Middle frontal gyrus (tissue), 1 donor: ENCODE data around the gene DNAH7.
A peak's percentile ranks its signal among the peaks of the same experiment; 100 is the strongest.
"Not testable (repeated sequence)": the region's sequence is repeated elsewhere in the genome, so short reads cannot be mapped to it uniquely, and the experiment has no call there.

Experiments
- DNase-seq: peaks from one replicate; pipeline ENCODE4 v3.0.0-alpha.2; 2015; ENCODE audit warnings: low spot score; ENCODE audit errors: extremely low spot score

Gene DNAH7

DNA sequence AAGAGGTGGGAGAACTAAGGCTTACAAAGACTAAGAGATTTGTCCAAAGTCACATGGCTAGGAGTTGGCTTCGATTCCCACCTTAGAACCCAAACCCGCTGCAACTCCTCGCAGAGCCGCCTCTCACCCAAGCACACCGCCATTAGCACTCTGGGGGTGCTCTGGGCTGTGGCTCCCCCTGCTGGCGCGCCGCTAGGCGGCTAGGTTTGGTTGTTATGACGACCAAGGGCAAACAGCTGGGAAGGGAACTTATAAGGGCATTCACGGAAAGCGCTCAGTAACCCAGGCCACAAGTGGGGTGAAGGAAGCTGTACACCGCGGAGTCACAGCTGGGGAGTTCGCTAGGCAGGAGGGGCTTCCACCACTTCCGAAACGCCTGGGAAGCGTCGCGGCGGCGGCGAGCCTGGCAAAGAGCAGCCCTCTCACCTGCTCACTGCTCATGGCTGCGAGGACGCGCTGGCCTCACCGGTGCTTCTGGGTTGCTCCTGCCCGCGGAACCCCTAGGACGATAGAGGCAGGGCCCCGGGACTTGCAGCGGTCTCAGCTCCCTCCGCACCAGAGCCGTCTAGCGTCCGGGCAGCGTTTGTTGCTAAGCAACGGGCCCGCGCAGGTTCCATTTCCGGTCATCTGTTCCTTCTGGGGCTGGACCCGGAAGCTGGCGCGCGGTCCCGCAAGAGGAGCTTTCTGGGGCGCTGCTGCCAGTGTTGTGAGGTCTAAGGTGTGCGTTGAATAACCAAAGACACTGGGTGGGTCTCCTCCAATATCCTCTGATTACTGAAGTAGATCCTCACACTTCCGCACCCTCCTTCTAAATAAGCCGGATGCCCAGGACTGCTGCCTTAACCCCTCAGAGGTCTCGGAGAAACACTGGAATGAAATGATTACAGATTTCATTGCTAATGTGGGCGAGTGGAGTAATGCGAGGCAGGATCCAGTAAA is at the start of gene DNAH7:
Gene DNAH7 (minus strand): TSS at position 567 of the 939 bp plus-strand sequence. CDS start 126 bp downstream, at position 441.
- DNase-seq = peak; percentile 84

DNA sequence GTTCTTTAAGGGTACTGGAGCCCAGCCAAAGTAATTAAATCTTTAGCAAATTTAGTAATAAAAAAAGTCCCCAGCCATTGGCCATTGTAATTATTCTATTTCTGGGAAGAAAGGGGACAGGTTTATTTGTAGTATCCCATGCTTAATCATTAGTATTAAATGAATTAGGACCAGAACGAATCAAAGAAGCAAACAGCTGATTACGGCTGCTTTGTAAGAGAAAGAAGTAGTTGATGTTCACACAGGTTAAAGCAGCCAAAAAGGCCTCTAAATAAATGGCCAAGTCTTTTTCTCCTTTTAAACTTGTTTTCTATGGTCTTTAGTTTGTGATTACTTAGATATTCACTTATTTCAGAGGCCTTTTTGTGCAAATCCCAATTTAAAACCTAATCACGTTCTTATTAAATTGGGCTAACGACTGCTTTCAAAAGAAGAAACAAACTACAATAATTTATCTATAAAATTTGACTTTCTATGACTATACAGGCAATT is 48.6 kb upstream of the DNAH7 start:
- DNase-seq = no peak

DNA sequence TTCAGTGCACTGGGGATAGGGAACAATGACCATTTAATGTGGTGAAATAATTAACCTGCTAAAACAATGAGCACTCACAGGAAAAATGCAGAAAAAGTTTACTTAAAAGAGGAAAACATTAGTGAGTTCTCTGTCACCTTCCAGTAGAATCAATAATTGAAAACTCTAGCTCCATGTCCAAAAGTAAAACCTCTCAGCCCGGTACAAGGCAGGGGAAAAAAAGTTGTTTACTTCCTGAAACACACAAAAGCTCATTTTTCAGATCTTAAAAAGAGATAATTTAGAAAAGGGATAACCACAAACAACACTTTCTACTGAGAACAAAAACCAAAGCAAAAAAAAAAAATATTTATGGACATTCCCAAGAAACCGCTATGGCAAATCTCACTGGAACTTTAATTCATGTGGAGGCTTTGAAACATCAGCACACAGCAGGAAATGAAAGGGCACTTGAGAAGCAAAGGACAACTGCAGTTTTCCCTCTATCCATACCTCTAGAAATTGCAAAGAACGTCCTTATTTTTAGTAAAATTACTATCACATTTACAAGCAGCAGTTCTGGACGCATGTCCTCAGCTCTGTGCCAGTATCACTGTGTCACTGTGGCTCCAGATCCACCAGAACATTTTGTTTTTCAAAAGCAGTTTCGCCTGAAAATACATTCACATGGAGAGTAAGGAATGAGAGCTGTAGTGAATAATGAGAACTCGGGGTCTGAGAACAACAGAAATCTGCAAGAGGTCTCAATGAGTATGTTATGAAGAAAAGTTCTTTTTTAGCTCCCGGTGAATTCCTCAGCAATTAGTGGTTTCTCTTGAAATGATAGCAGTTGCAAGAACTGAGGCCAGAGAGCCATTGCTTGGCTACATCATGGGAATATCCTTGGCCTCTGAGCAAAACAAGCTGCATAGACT is 44.7 kb upstream of the DNAH7 start:
- DNase-seq = peak; percentile 33

DNA sequence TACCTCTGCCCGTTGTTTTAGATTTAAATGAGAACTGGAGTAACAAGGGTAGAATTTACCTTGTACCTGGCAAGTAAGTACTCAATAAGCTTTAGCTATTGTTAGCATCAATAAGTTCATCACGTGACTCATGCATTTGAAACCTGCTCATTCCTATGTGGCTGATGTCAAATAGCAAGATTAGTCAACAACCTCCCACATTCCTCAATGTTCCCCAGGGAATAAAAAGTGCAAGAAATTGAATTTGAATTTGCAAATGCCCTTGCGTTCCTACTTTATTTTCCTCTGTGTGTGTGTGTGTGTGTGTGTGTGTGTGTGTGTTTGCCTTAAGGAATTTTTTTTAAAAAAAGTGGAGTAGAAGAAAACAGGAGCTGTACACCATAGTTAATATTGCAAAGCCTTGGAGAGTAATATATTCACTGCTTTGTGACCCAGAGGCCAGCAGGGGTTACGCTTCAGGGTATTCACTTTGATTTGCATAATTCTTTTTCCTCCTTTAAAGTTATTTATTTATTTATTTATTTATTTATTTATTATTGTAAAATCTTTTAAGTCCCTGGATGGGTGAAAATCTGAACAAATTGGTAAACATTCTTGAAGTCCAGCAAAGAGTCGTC is 43.9 kb upstream of the DNAH7 start:
- DNase-seq = no peak

DNA sequence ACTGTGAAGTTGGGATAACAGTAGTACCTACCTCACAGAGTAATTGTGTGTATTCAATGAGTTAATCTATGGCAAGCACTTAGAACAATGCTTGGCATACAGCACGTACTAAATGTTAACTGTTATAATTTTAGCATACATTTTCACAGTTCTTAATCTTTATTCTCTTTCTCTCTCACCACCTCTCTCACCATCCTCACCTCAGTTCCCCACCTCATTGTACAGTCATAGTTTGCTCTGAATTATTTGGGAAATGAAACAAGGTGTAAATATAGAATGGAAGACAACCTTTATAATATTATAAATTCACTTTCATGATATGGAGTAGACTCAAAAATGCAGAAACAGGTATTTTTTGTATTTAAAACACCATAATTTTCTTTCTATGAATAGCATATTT is 40.0 kb upstream of the DNAH7 start:
- no peak for DNase-seq

DNA sequence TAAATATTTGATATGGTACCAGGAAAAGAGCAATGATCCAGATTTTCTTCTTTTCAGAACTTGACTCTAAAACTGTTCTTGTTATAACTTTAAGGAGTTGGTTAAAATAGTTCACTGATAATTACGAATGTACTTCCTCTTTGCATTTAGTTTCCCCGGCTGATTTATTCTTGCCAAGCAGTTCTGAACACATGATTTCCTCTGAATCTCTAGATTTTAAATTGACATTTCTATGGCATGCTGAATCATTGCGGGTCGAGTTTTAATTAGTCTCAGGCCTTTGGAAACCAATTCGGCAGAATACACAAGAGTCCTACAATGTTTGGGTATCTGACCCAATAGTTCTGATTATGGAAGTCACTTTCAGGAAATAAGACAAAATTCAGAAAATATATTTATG is 37.3 kb upstream of the DNAH7 start:
- no peak for DNase-seq

DNA sequence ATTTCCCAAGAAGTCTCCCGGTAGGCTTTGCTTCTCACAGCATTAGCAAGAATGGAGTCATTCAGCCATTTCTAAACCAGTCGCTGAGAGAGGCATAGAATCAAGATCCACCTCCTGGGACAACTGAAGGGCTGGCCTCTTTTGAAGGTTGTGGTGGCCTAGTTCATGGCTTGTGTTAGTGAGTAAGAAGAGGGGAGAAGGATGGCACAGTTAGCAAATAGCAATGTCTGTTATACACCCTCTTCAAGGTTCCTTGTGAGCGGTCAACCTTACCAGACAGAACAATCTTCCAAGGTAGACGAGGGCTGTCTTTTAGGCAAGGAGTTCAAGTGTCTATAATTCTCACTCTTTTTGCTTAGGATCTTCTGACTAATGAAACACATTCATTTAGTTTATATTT is 35.4 kb upstream of the DNAH7 start:
- DNase-seq = no peak

DNA sequence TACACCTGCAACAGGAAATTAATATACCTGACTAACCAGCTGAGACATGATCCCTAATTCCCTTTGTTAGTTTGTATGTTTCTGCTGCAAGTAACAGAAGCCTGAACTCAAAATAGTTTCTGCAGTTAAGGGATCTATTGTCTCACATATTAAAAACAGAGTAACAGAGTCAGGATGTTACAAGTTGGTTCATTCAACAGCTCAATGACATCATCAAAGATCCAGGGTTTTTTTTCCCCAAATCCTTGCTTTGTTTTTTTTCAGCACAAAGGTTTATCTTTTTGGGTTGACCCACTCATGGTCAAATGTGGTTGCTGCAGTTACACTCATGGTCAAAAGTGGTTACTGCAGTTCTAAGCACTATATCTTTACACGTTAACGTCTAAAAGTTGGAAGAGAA is 35.0 kb upstream of the DNAH7 start:
- no peak for DNase-seq

DNA sequence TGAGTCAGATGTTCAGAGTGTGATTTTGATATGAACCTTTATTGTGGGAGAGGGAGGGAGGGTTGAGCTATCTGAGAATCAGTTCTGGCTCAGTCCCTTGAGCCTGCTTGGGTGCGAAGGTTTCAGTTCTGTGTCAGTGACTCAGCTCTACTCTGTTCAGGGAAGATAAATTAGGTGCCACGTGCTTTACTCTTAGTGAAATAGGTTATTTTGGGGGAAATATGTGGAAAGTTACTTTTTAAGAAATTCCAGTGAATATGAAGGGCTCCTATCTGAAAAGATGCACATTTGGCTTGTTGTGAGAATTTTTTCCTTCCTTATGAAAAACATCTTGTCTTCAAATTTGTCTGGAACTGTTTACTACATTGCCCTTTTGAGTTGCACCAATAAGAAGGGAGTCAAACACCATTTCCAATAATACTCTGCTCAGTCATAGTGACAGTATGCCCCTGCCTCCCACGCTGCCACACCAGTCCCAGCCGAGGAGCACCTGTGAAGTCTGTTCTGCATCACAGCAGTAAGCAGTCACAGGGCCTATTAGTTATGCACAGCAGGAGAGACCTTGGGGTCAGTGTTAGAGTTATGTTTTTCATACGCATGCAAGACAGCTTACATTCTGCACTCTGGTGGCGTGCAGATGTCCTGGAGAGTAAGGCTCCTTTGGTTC is 32.8 kb upstream of the DNAH7 start:
- no peak for DNase-seq

DNA sequence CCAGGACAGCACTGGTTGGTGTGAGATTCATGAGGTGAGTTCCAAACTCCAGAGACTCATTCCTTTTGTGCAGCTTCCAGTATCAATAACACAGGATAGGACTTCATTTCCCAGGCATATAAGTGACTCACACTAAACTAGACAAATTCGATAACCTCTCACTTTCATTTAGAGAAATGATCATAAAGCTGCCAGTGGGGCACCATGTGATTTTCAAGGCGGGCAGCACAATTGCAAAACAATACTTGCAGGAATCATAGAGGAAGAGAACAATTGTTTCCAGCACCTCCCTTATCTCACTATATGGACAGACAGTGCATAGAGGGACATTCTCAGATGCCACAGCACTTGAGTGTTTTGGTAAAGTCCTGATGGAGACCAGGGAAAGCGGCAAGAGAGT is 31.3 kb upstream of the DNAH7 start:
- DNase-seq = no peak

DNA sequence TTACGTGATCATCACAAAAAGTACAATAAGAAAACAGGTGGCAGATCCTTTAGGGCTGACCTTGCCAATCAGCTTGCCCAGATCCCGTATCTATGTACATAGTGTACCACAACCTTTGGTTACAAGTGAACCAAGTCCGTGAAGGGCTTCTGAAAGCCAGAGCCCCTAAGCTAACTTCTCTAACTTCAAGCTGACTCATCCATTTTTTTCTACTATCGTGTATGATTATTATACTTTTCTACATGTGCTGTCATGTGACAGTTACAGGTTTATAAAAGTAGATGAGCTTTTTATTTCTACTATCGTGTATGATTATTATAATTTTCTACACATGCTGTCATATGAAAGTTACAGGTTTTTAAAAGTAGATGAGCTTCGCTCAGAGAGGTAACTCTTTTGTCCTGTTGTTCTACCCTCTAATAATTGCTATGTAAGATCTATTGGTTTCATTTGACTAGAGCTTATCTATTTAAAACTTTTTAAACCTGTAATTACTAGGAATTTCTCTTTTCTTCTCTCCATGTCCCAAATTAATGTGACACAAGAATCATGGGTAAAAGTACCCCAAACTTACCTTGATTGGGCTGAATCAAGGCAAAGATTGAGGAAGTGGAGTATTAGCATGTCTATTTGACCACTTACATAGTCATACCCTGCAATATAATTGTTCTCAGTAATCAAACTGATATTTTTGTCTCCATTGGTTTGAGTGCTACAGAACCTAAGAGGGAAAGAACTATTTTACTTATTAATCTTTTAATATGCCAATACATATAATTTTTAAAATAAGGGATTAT is 29.4 kb upstream of the DNAH7 start:
- DNase-seq = no peak

DNA sequence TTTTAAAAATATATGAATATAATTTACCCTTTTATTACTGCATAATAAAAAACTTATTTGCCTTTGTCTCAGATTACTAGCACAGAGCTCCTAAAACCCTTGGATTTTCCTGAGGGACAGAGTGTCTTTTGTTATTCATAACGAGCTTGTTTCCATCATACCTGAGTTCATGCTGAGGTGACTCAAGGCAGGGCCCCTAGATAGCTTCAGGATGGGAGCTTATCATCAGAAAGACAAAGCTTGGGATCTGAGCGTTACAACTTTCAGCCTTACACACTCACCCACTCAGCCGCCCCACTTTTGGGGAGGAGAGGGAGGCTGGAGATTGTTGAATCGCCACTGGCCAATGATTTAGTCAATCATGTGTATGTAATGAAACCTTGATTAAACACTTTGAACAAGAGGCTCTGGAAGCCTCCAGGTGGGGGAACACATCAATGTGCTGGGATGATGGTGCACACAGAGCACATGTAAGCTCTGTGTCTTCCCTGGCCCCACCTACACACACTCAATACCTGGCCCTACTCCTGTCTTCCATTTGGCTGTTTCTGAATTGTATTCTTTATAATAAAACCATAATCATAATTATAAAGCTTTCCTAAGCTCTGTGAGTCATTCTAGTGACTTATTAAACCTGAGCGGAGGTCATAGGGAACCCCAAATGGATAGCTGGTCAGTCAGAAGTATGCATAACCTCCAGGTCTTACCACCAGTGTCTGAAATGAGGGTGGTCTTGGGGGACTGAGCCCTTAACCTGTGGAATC is 28.5 kb upstream of the DNAH7 start:
- DNase-seq = no peak

DNA sequence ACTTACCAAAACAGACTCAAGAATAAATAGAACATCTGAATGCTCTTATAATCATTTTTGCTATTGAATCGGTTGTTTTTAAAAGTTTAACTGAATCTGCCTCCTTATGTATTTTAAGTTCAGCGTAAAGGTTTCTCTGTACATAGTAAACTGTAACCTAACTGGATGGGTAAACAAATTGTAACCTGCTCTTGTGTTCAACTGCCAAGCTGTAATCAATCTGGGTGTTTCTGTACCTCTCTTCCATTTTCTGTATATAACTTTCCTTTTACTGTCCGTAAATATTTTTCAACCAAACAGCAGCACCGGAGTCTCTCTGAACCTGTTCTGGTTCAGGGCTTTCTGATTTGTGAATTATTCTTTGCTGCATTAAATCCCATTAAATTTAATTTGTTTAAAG is 27.6 kb upstream of the DNAH7 start:
- DNase-seq = no peak

DNA sequence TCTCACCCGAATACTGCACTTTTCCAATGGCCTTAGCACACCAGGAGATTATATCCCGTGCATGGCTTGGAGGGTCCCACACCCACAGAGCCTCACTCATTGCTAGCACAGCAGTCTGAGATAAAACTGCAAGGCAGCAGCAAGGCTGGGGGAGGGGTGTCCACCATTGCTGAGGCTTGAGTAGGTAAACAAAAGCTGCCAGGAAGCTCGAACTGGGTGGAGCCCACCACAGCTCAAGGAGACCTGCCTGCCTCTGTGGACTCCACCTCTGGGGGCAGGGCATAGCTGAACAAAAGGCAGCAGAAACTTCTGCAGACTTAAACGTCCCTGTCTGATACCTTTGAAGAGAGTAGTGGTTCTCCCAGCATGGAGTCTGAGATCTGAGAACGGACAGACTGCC is 20.8 kb upstream of the DNAH7 start:
- DNase-seq = not testable (repeated sequence)

DNA sequence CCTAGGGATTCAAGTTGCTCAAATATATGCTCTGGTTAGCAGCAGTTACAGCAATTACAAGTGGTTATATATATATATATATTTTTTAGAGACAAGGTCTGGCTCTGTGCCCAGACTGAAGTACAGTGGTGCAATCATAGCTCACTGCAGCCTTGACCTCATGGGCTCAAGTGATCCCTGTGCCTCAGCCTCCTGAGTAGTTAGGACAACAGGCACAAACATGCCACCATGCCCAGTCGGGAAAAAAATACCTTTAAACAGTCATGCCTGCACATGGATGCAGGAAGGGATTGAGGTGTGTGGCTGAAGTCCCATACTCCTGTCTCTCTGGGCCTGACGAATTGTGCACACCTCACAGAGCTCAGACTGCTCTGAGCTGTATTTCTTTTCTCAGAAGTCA is 19.6 kb upstream of the DNAH7 start:
- DNase-seq = no peak

DNA sequence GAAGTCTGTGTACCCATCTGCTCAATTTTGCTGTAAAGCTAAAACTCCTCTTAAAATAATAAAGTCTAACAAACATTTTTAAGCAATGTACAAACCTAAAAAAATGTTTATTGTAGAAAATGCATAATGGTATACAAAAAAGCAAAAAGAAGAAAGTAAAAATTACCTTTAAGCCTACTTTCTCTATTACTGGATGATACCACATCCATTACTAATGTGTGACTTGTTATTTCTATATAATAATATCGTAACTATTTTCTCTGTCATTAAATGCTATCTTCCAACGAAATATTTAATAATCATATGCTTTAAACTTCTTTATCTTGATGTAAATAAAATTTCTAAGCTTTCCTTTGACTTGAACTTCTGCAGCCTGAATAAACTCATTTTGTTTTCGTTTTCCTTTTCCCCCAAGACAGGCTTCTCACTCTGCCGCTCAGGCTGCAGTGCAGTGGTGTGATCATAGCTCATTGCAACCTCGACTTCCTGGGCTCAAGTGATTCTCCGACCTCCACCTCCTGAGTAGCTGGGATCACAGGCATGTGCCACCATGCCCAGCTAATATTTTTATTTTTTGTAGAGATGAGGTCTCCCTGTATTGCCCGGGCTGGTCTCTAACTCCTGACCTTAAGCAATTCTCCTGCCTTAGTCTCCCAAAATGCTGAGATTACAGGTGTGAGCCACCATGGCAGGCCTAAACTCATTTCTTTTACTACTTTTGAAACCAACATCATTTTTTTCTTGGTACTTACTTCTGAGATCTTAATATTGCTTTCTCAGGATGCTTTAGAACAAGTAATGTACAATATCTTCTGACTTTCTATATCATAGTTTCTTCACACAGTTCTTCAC is 18.1 kb upstream of the DNAH7 start:
- no peak for DNase-seq

DNA sequence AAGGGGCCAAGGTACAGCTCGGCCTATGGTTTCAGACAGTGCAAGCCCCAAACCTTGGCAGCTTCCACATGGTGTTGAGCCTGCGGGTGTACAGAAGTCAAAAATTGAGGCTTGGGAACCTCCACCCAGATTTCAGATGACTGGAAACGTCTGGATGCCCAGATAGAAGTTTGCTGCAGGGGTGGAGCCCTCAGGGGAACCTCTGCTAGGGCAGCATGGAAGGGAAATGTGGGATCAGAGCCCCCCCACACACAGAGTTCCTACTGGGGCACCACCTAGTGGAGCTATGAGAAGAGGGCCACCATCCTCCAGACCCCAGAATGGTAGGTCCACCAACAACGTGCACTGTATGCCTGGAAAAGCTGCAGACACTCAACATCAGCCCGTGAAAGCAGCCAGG is 15.0 kb upstream of the DNAH7 start:
- no peak for DNase-seq

DNA sequence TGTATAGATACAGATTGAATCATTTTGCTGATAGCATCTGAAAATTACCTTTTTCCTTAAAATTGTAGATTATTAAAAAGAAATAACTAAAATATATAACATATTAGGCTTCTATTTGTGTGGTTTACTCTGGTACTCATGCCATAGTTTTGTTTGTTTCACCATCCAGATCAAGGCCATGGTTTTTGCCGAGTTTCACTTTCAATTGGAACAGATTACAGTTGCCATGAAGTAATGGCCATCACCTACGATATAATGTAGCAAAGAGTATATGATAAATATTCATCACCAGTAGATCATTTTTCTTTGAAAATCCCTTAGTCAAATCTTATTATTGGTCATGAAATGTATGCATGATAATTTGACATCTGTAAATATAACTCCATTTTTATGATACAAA is 11.9 kb upstream of the DNAH7 start:
- no peak for DNase-seq

DNA sequence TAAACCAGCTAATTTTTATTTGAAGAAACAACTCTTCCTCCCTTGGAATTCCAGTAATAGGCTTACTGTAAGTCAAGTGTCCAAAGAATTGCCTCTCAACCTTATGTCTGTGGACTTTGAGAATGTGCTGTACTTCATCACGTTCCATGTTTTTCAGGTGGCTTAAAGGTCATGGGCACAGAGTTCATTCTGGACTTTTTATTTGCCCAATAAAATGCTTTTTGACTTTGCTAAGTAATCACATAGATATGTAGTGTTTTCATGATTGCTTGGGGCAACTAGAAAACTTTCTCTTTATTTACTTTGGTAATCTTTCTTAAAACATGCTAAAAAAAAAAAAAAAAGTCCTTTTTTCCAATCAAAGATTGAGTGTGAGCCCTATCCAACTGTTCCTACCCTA is 10.4 kb upstream of the DNAH7 start:
- DNase-seq = no peak
